K562 (cell line): Measurements from ENCODE around the gene LGI4. TPM values are rescaled to one million over a fixed set of nuclear protein-coding genes. Genes with fewer than 3 reads are reported as not detected.
A peak's percentile ranks its signal among the peaks of the same experiment; 100 is the strongest.

Source experiments
- GABPA ChIP-seq: fragments of 200-800 bp; sonication (Bioruptor generic); conservative IDR thresholded peaks from 2 replicates; pipeline ENCODE4 v1.6.1; 2016; ENCODE audit warnings: low read depth, missing genetic modification characterization, missing compliant biosample characterization
- SAP30 ChIP-seq: fragments of 200-600 bp; sonication (generic); IDR thresholded peaks from 2 replicates; pipeline ENCODE4 v1.6.1; 2012; ENCODE audit warnings: borderline replicate concordance, low read depth, mild to moderate bottlenecking, moderate library complexity, low read length, control low read depth, inconsistent platforms; ENCODE audit not compliant: insufficient read depth, poor library complexity, severe bottlenecking
- SMARCA5 ChIP-seq: fragments of 450-650 bp; IDR thresholded peaks from 2 replicates; pipeline ENCODE4 v1.6.1; 2016
- SPI1 ChIP-seq: IDR thresholded peaks from 2 replicates; pipeline ENCODE4 v1.6.1; 2011; ENCODE audit warnings: low read depth, low read length, control low read depth, borderline replicate concordance
- ZFP36 ChIP-seq: fragments of 150-350 bp; IDR thresholded peaks from 2 replicates; pipeline ENCODE4 v1.6.1; 2018; ENCODE audit warnings: low read length, low read depth; ENCODE audit not compliant: partially characterized antibody
- ZNF121 ChIP-seq: sonication (generic); formaldehyde crosslinking; conservative IDR thresholded peaks from 2 replicates; pipeline ENCODE4 v1.8.0; 2022; ENCODE audit warnings: missing genetic modification reagents
- ZNF143 ChIP-seq: sonication (generic); formaldehyde crosslinking; IDR thresholded peaks from 2 replicates; pipeline ENCODE4 v1.9.0; 2022; ENCODE audit warnings: mild to moderate bottlenecking, missing genetic modification reagents
- ZNF445 ChIP-seq: fragments of 250-450 bp; sonication (Bioruptor Pico); IDR thresholded peaks from 2 replicates; pipeline ENCODE4 v1.4.0; 2020; ENCODE audit warnings: low read depth, mild to moderate bottlenecking, moderate library complexity
- polyA plus RNA-seq, 8 experiments: library from polyadenylated mRNA; depleted of rRNA in 4 of 8; stranded (reverse) in 5 of 8; unstranded in 3 of 8; fragments of >200 nt; fragmentation: Nextera tagmentation in 2 of 8; fragmentation: Illumina TruSeq in 1 of 8; extraction: Ambion mirVana in 2 of 8; extraction: Trizol in 1 of 8; gene quantifications; 2 replicates each; pipeline versions ENCODE4 v1.2.1 to v1.2.3, GENCODE V29; 2011 to 2014; ENCODE audit warnings: inconsistent platforms in 1 of 8, missing spikeins in 1 of 8
- total RNA-seq, 7 experiments: library from RNA; depleted of rRNA in 6 of 7; stranded (reverse); fragments of >200 nt in 6 of 7; fragmentation: Illumina TruSeq in 2 of 7; extraction: Trizol in 2 of 7; gene quantifications; 2 replicates each; pipeline versions ENCODE4 v1.2.1 to v1.2.3, GENCODE V29; 2011 to 2021; ENCODE audit warnings: low replicate concordance in 1 of 7

The LGI4 gene
- total and polyA plus RNA-seq, 9 of the 15 experiments (the other 6 are each of a cell fraction or from before 2014, with no cell fraction given): 0.14 to 0.30 (median 0.24) TPM; not detected in 4

- TF ChIP-seq ZFP36: peak; percentile 65
- TF ChIP-seq SPI1: 0 out of 2 replicates have a peak, but pooled peaks have one; percentile 17
- TF ChIP-seq GABPA (tag): 0 out of 2 replicates have a peak, but pooled peaks have one; percentile 16
- 0 out of 2 replicates have a peak, but pooled peaks have one; percentile 23 for TF ChIP-seq SMARCA5
- TF ChIP-seq ZNF143 (CRISPR knock-in tag): no peak
- peak; percentile 31; the same call in 1 of the 2 replicates for TF ChIP-seq ZNF121 (CRISPR knock-in tag)
- no peak for TF ChIP-seq ZNF445 (CRISPR knock-in tag)
- no peak for TF ChIP-seq SAP30
Observed at GRCh38 chr19:35167251-35168119, 32.6 kb upstream of the LGI4 start (continued).
